OCI-LY3 (cell line): ENCODE results near the gene MFAP3.

Experiments used
- EZH2phosphoT487 ChIP-seq: fragments of 200-600 bp; shearing (Covaris generic); IDR thresholded peaks from 2 replicates; pipeline ENCODE4 v1.6.1; 2018; ENCODE audit warnings: antibody characterized with exemption, mixed run types, low read depth
- TF ChIP-seq, protein P1 (sequence below): fragments of 200-600, 300-600 bp; sonication (generic); IDR thresholded peaks from 2 replicates; pipeline ENCODE4 v1.5.1; 2014; ENCODE audit warnings: antibody characterized with exemption, low read length, low read depth

DNA sequence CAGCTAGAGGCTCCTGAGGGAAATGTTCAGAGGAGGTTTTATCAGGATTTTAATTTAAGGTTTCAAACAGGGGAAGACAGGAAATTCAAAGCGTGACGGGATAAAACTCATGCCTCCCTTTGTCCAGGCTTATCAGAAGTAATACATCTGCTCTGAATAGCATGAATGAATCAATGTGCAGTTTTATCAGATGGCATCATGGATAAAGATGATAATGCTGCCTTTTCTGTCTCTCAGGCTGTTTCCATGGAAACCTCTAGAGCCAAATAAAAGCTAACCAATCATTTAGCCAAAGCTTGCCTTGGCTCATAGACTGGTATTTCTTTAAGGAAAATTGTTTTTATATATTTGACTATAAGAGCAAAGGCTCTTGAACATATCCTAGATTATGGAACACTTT is 16.4 kb downstream of the MFAP3 start:
- TF ChIP-seq, protein P1, sequence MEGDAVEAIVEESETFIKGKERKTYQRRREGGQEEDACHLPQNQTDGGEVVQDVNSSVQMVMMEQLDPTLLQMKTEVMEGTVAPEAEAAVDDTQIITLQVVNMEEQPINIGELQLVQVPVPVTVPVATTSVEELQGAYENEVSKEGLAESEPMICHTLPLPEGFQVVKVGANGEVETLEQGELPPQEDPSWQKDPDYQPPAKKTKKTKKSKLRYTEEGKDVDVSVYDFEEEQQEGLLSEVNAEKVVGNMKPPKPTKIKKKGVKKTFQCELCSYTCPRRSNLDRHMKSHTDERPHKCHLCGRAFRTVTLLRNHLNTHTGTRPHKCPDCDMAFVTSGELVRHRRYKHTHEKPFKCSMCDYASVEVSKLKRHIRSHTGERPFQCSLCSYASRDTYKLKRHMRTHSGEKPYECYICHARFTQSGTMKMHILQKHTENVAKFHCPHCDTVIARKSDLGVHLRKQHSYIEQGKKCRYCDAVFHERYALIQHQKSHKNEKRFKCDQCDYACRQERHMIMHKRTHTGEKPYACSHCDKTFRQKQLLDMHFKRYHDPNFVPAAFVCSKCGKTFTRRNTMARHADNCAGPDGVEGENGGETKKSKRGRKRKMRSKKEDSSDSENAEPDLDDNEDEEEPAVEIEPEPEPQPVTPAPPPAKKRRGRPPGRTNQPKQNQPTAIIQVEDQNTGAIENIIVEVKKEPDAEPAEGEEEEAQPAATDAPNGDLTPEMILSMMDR, result no peak
- TF ChIP-seq EZH2phosphoT487, result no peak
